ENCODE results near the gene HOXC11. TPM values are rescaled to one million over a fixed set of nuclear protein-coding genes. Genes with fewer than 3 reads are reported as not detected.

HOXC11 gene
- total RNA-seq, 4 donors from 2014 or later: not detected

- TF ChIP-seq, protein P1, sequence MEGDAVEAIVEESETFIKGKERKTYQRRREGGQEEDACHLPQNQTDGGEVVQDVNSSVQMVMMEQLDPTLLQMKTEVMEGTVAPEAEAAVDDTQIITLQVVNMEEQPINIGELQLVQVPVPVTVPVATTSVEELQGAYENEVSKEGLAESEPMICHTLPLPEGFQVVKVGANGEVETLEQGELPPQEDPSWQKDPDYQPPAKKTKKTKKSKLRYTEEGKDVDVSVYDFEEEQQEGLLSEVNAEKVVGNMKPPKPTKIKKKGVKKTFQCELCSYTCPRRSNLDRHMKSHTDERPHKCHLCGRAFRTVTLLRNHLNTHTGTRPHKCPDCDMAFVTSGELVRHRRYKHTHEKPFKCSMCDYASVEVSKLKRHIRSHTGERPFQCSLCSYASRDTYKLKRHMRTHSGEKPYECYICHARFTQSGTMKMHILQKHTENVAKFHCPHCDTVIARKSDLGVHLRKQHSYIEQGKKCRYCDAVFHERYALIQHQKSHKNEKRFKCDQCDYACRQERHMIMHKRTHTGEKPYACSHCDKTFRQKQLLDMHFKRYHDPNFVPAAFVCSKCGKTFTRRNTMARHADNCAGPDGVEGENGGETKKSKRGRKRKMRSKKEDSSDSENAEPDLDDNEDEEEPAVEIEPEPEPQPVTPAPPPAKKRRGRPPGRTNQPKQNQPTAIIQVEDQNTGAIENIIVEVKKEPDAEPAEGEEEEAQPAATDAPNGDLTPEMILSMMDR (IDR thresholded peaks at IDR 0.05): no peak
- TF ChIP-seq POLR2A (IDR thresholded peaks at IDR 0.05): no peak
- peaks cover 20 to 34% (median 20%) of the 10 kb centered on the region in 3 donors for H3K4me1 ChIP-seq
- no peak for DNase-seq
Observed at GRCh38 chr12:53974084-53975063, 1.4 kb downstream of the HOXC11 start, which contains the start of gene HOTAIR. TSS of gene HOTAIR (minus strand) at chr12:53974954.

DNA sequence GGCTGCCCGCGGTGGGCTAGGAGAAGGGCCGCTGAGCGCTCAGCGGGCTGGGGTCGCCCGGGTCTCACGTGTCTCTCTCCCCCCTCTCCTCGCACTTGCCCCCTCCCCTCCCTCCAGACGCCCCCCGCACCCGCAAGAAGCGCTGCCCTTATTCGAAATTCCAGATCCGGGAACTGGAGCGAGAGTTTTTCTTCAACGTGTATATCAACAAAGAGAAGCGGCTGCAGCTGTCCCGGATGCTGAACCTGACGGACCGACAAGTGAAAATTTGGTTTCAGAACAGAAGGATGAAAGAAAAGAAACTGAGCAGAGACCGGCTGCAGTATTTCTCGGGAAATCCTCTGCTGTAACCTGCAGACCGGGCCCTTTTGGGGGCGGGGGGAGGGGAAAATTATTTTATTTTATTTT is 2.1 kb downstream of the HOXC11 start:
- TF ChIP-seq, protein P1 (IDR thresholded peaks at IDR 0.05): no peak
- TF ChIP-seq POLR2A (IDR thresholded peaks at IDR 0.05): no peak
- Histone ChIP-seq H3K4me3 (peak overlapping the region in 2 of 4 donors; percentile 38 to 56), H3K27ac (no peak overlapping the region)

More at GRCh38 chr12:53974084-53975063, 1.4 kb downstream of the HOXC11 start, which contains the start of gene HOTAIR:
- Histone ChIP-seq H3K4me3 (peak within 1 kb of the TSS; percentile 4 to 56 (median 30)), H3K27me3 (peaks cover 31 to 100% (median 89%) of the 10 kb centered on the region in 4 donors), H3K9me3 (no peaks in the 10 kb centered on the region), H3K36me3 (no peaks in the 10 kb centered on the region), H3K27ac (no peak within 1 kb of the TSS)
- 4 to 9% methylated on average over 16 to 30 of the region's 63 CpGs for WGBS, 2 donors
- intact Hi-C loops (cut with DNase I): no loop called here

GRCh38 chr12:53975479-53976152 is 2.7 kb downstream of the HOXC11 start:
- 15 to 20% methylated on average over 28 to 29 of the region's 31 CpGs for WGBS, 2 donors
- H3K27me3 ChIP-seq: peaks cover 35 to 100% (median 82%) of the 10 kb centered on the region in 4 donors
- H3K9me3 ChIP-seq: no peaks in the 10 kb centered on the region
- no peak for DNase-seq
- no peak for TF ChIP-seq POLR2A (IDR thresholded peaks at IDR 0.05)
- peak overlapping the region in 1 of 4 donors; percentile 56 for H3K4me3 ChIP-seq
- no peaks in the 10 kb centered on the region for H3K36me3 ChIP-seq
- peaks cover 20 to 34% (median 20%) of the 10 kb centered on the region in 3 donors for H3K4me1 ChIP-seq
- intact Hi-C loops (cut with DNase I): no loop called here
- H3K27ac ChIP-seq: no peak overlapping the region

More for the DNA sequence above, 2.1 kb downstream of the HOXC11 start:
- 4 to 16% methylated on average over 12 to 21 of the region's 25 CpGs for WGBS, 2 donors
- no peak for DNase-seq
- Histone ChIP-seq H3K4me1 (peaks cover 20 to 34% (median 20%) of the 10 kb centered on the region in 3 donors), H3K27me3 (peaks cover 33 to 100% (median 86%) of the 10 kb centered on the region in 4 donors), H3K9me3 (no peaks in the 10 kb centered on the region), H3K36me3 (no peaks in the 10 kb centered on the region)
- intact Hi-C loops (cut with DNase I): no loop called here

DNA sequence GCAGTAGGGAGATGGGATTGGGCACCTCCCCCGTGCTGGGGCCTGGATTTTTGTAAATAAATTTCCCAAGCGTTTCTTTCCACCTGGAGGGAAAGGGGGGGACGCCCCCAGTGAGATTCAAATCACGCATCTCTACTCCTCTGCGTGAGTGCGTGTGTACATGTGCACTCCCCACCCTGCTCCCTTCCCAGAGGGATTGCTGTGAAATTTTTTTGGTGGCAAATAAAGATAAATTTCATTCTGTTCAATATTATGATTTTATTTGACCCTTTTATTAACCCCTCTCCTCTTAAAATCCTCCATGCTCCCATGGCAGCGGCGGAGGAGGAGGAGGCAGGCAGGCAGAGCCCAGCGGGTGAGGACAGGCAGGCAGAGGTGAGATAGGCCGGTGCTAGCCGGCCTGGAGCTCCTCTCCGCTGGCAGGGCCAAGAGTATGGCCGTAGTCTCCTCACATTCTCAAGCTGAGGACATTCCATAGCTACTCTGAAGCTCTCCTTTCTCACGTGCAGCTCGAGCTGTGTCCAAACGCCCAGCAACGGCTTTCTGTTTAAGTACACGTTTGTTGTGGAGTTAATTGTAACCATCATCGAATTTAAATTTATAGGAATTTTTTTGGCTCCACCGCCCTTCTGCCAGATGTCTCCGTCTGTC is 3.4 kb downstream of the HOXC11 start:
- whole genome bisulfite sequencing, 2 donors: 22 to 23% methylated on average over 19 to 21 of the region's 21 CpGs
- Histone ChIP-seq H3K27ac (no peak overlapping the region), H3K4me1 (peaks cover 20 to 34% (median 20%) of the 10 kb centered on the region in 3 donors), H3K9me3 (no peaks in the 10 kb centered on the region), H3K36me3 (no peaks in the 10 kb centered on the region), H3K27me3 (peaks cover 35 to 100% (median 75%) of the 10 kb centered on the region in 4 donors), H3K4me3 (no peak overlapping the region)
- TF ChIP-seq, protein P1 (IDR thresholded peaks at IDR 0.05): no peak
- TF ChIP-seq POLR2A (IDR thresholded peaks at IDR 0.05): no peak
- intact Hi-C loops (cut with DNase I): no loop called here
- DNase-seq: no peak

Measured in esophagus squamous epithelium (tissue), 5 donors.